Endodermal cell (in vitro differentiated cells): ENCODE measurements around the gene CNTFR. TPM values are rescaled to one million over a fixed set of nuclear protein-coding genes. Genes with fewer than 3 reads are reported as not detected.

Experiments
- DNase-seq: peaks from one replicate; pipeline ENCODE4 v3.0.0-alpha.2; 2017
- H3K27ac ChIP-seq: 2 replicates; pipeline ENCODE4 v1.5.1; 2013; ENCODE audit warnings: mild to moderate bottlenecking, low read depth, low read length, moderate library complexity
- H3K27me3 ChIP-seq: 2 replicates; pipeline ENCODE4 v1.6.1; 2013; ENCODE audit warnings: mild to moderate bottlenecking, low read length, moderate library complexity; ENCODE audit not compliant: insufficient read depth, control insufficient read depth, poor library complexity, severe bottlenecking
- H3K36me3 ChIP-seq: 2 replicates; pipeline ENCODE4 v1.7.0; 2013; ENCODE audit warnings: mild to moderate bottlenecking, low read length, moderate library complexity; ENCODE audit not compliant: control insufficient read depth, insufficient read depth
- H3K4me1 ChIP-seq: one replicate; pipeline ENCODE4 v1.7.0; 2013; ENCODE audit warnings: low read length; ENCODE audit not compliant: control insufficient read depth, insufficient read depth
- H3K4me3 ChIP-seq: 2 replicates; pipeline ENCODE4 v1.5.1; 2013; ENCODE audit warnings: mild to moderate bottlenecking, low read length, moderate library complexity
- H3K9ac ChIP-seq: 2 replicates; pipeline ENCODE4 v1.6.1; 2013; ENCODE audit warnings: mild to moderate bottlenecking, low read length, moderate library complexity; ENCODE audit not compliant: poor library complexity, severe bottlenecking; ENCODE audit errors: extremely low read depth
- H3K9me3 ChIP-seq: 2 replicates; pipeline ENCODE4 v1.6.1; 2013; ENCODE audit warnings: mild to moderate bottlenecking, low read length, moderate library complexity; ENCODE audit not compliant: control insufficient read depth
- H3K27ac Mint-ChIP-seq: 2 replicates; pipeline ENCODE4 v1.8.0; 2020; ENCODE audit warnings: mixed read lengths
- H3K27me3 Mint-ChIP-seq: 2 replicates; pipeline ENCODE4 v1.8.0; 2021; ENCODE audit warnings: mild to moderate bottlenecking, mixed read lengths; ENCODE audit not compliant: insufficient read depth
- H3K36me3 Mint-ChIP-seq: 2 replicates; pipeline ENCODE4 v1.8.0; 2020; ENCODE audit warnings: low read depth, mixed read lengths
- H3K4me1 Mint-ChIP-seq: 2 replicates; pipeline ENCODE4 v1.8.0; 2020; ENCODE audit warnings: mixed read lengths
- H3K4me3 Mint-ChIP-seq: 2 replicates; pipeline ENCODE4 v1.8.0; 2020; ENCODE audit warnings: mild to moderate bottlenecking, moderate library complexity, mixed read lengths
- H3K9me3 Mint-ChIP-seq: 2 replicates; pipeline ENCODE4 v1.8.0; 2020; ENCODE audit warnings: mild to moderate bottlenecking, mixed read lengths
- WGBS, 2 experiments: methylation state at CpG; one replicate each; pipeline versions ENCODE4 v1.1.5 to v1.1.7; 2013; ENCODE audit warnings: missing lambda C conversion rate in 2 of 2, mixed read lengths in 1 of 2; ENCODE audit not compliant: insufficient coverage in 1 of 2, insufficient read length in 1 of 2; 5-methylcytosine and 5-hydroxymethylcytosine counted together
- total RNA-seq, 2 donors: library from RNA; stranded (reverse); fragmentation: NEBNext Ultra II Directional in 1 of 2; extraction: Animal tissue kit (Norgen Biotek cat#: 25700) in 1 of 2; gene quantifications; 2 replicates in 1 of 2; 3 replicates in 1 of 2; pipeline ENCODE4 v1.2.1, GENCODE V29; 2021
- TF ChIP-seq, protein P1 (sequence below): fragments of 200-600 bp; sonication (generic); conservative IDR thresholded peaks from 2 replicates; pipeline ENCODE4 v1.5.0; 2021; ENCODE audit warnings: antibody characterized with exemption, mild to moderate bottlenecking

CNTFR gene
- total RNA-seq, 2 donors from 2014 or later, result 0.53 to 1.6 TPM

DNA sequence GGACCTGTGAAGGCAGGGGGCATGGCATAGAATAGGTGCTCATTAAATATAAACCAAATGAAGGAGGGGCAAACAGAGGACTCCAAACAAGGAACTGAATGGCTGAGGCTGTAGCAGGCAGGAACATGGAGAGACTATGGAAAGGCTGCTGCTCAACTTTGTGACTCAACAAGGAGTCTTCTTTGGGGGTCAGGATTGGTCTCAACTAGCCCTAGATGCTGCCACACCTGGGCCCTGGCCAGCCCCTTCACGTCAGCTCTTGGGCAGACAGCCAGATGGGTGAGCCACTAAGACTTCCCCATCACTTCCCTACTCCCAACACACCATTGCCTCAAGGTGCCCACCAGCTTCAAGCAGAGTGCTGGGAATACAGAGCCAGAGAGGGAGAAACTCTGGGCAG, 11.4 kb upstream of the CNTFR start:
- Mint-ChIP-seq H3K9me3 (no peaks in the 10 kb centered on the region), H3K27ac (no peak overlapping the region), H3K36me3 (no peaks in the 10 kb centered on the region), H3K4me3 (no peak overlapping the region), H3K27me3 (peaks cover 9% of the 10 kb centered on the region), H3K4me1 (no peaks in the 10 kb centered on the region)
- Histone ChIP-seq H3K4me3 (no peak overlapping the region), H3K9ac (no peak overlapping the region), H3K36me3 (no peaks in the 10 kb centered on the region), H3K9me3 (no peaks in the 10 kb centered on the region), H3K27ac (no peak overlapping the region), H3K4me1 (no peaks in the 10 kb centered on the region), H3K27me3 (peaks cover 24% of the 10 kb centered on the region)
- 84 to 100% methylated on average over 1 of the region's 1 CpG for WGBS, 2 experiments
- TF ChIP-seq, protein P1, sequence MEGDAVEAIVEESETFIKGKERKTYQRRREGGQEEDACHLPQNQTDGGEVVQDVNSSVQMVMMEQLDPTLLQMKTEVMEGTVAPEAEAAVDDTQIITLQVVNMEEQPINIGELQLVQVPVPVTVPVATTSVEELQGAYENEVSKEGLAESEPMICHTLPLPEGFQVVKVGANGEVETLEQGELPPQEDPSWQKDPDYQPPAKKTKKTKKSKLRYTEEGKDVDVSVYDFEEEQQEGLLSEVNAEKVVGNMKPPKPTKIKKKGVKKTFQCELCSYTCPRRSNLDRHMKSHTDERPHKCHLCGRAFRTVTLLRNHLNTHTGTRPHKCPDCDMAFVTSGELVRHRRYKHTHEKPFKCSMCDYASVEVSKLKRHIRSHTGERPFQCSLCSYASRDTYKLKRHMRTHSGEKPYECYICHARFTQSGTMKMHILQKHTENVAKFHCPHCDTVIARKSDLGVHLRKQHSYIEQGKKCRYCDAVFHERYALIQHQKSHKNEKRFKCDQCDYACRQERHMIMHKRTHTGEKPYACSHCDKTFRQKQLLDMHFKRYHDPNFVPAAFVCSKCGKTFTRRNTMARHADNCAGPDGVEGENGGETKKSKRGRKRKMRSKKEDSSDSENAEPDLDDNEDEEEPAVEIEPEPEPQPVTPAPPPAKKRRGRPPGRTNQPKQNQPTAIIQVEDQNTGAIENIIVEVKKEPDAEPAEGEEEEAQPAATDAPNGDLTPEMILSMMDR, result no peak
- DNase-seq, result no peak

- Histone ChIP-seq H3K27ac (no peak overlapping the region), H3K9me3 (no peaks in the 10 kb centered on the region), H3K36me3 (no peaks in the 10 kb centered on the region), H3K9ac (no peak overlapping the region), H3K27me3 (peaks cover 14% of the 10 kb centered on the region), H3K4me1 (no peaks in the 10 kb centered on the region), H3K4me3 (no peak overlapping the region)
- 61% methylated on average over 1 of the region's 1 CpG; no CpG with 5 or more reads in 1 of the 2 experiments for WGBS, 2 experiments
- Mint-ChIP-seq H3K4me1 (no peaks in the 10 kb centered on the region), H3K4me3 (no peak overlapping the region), H3K27me3 (peaks cover 15% of the 10 kb centered on the region), H3K9me3 (no peaks in the 10 kb centered on the region), H3K27ac (no peak overlapping the region), H3K36me3 (no peaks in the 10 kb centered on the region)
- TF ChIP-seq, protein P1, result no peak
- DNase-seq, result no peak
Measured at GRCh38 chr9:34599546-34599945, 10.0 kb upstream of the CNTFR start.

DNA sequence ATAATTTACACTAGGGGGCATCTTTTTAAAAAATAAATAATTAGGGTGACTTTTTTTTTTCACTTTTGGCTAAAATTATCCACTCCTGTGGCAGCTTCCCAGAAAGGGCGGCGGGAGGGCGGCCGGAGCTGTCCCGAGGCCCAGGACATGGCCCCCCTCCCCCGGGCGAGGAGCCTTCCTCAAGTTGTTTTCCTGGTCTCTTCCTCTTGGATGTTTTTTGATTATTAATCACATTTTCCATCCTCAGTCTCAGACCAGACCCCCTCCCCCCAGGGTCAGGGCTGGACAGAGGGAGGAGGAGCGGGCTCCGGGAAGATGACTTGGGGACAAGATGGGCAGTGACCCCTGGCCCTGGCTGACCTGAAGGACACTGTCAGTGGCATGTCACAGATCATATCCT, 4.7 kb upstream of the CNTFR start:
- H3K27me3 Mint-ChIP-seq, result peaks cover 63% of the 10 kb centered on the region
- no peak overlapping the region for H3K4me3 Mint-ChIP-seq
- no peak for DNase-seq
- H3K4me1 ChIP-seq, result peaks cover 7% of the 10 kb centered on the region
- no peak overlapping the region for H3K4me3 ChIP-seq
- no peak overlapping the region for H3K27ac Mint-ChIP-seq
- H3K4me1 Mint-ChIP-seq, result peaks cover 5% of the 10 kb centered on the region
- H3K9me3 ChIP-seq, result no peaks in the 10 kb centered on the region
- TF ChIP-seq, protein P1, result no peak
- H3K27me3 ChIP-seq, result peaks cover 62% of the 10 kb centered on the region
- H3K36me3 Mint-ChIP-seq, result no peaks in the 10 kb centered on the region
- H3K36me3 ChIP-seq, result no peaks in the 10 kb centered on the region
- no peaks in the 10 kb centered on the region for H3K9me3 Mint-ChIP-seq
- 96% methylated on average over 9 of the region's 9 CpGs; no CpG with 5 or more reads in 1 of the 2 experiments for WGBS, 2 experiments
- no peak overlapping the region for H3K9ac ChIP-seq
- no peak overlapping the region for H3K27ac ChIP-seq
